ENCODE results near the gene MGA.

Gene MGA

GRCh38 chr15:41799488-41799805 lies 139.2 kb downstream of the MGA start:
- no peaks in the 10 kb centered on the region for H3K9me3 ChIP-seq (replicated peaks; ENCODE audit: low read length)
- peak overlapping the region; percentile 22 for H3K4me2 ChIP-seq (ENCODE audit: low read length)
- H3K36me3 ChIP-seq (ENCODE audit: insufficient read depth, low read length), result peaks cover 15% of the 10 kb centered on the region
- no peak overlapping the region for H3K9ac ChIP-seq (ENCODE audit: low read depth, low read length)
- H3K4me1 ChIP-seq (ENCODE audit: control insufficient read depth, insufficient read depth, low read length), result peaks cover 45% of the 10 kb centered on the region
- H3K4me3 ChIP-seq (ENCODE audit: low read length), result no peak overlapping the region
- H3K27me3 ChIP-seq (ENCODE audit: control insufficient read depth, insufficient read depth, low read length), result no peaks in the 10 kb centered on the region

- no peak overlapping the region for H3K4me3 ChIP-seq (ENCODE audit: low read length)
- H3K9me3 ChIP-seq (replicated peaks; ENCODE audit: low read length), result no peaks in the 10 kb centered on the region
- H3K4me1 ChIP-seq (ENCODE audit: control insufficient read depth, insufficient read depth, low read length), result peaks cover 40% of the 10 kb centered on the region
- H3K9ac ChIP-seq (ENCODE audit: low read depth, low read length), result no peak overlapping the region
- no peaks in the 10 kb centered on the region for H3K27me3 ChIP-seq (ENCODE audit: control insufficient read depth, insufficient read depth, low read length)
- peaks cover 22% of the 10 kb centered on the region for H3K36me3 ChIP-seq (ENCODE audit: insufficient read depth, low read length)
- H3K4me2 ChIP-seq (ENCODE audit: low read length), result no peak overlapping the region
Observed at GRCh38 chr15:41801185-41801584, 141.0 kb downstream of the MGA start.

- Histone ChIP-seq H3K4me3 (ENCODE audit: low read length) (no peak overlapping the region), H3K4me1 (ENCODE audit: control insufficient read depth, insufficient read depth, low read length) (peaks cover 32% of the 10 kb centered on the region), H3K27me3 (ENCODE audit: control insufficient read depth, insufficient read depth, low read length) (no peaks in the 10 kb centered on the region), H3K9me3 (replicated peaks; ENCODE audit: low read length) (no peaks in the 10 kb centered on the region), H3K9ac (ENCODE audit: low read depth, low read length) (no peak overlapping the region), H3K4me2 (ENCODE audit: low read length) (no peak overlapping the region), H3K36me3 (ENCODE audit: insufficient read depth, low read length) (peaks cover 22% of the 10 kb centered on the region)
Observed at GRCh38 chr15:41801850-41802455, 141.7 kb downstream of the MGA start.

- H3K4me2 ChIP-seq (ENCODE audit: low read length), result no peak overlapping the region
- no peak overlapping the region for H3K9ac ChIP-seq (ENCODE audit: low read depth, low read length)
- peaks cover 22% of the 10 kb centered on the region for H3K36me3 ChIP-seq (ENCODE audit: insufficient read depth, low read length)
- H3K27me3 ChIP-seq (ENCODE audit: control insufficient read depth, insufficient read depth, low read length), result no peaks in the 10 kb centered on the region
- H3K4me3 ChIP-seq (ENCODE audit: low read length), result no peak overlapping the region
- H3K9me3 ChIP-seq (replicated peaks; ENCODE audit: low read length), result no peaks in the 10 kb centered on the region
- H3K4me1 ChIP-seq (ENCODE audit: control insufficient read depth, insufficient read depth, low read length), result peaks cover 22% of the 10 kb centered on the region
Observed at GRCh38 chr15:41804361-41804760, 144.2 kb downstream of the MGA start.

GRCh38 chr15:41804916-41805666 lies 144.9 kb downstream of the MGA start:
- no peak overlapping the region for H3K4me2 ChIP-seq (ENCODE audit: low read length)
- H3K4me3 ChIP-seq (ENCODE audit: low read length), result no peak overlapping the region
- H3K9me3 ChIP-seq (replicated peaks; ENCODE audit: low read length), result no peaks in the 10 kb centered on the region
- H3K27me3 ChIP-seq (ENCODE audit: control insufficient read depth, insufficient read depth, low read length), result no peaks in the 10 kb centered on the region
- peaks cover 16% of the 10 kb centered on the region for H3K36me3 ChIP-seq (ENCODE audit: insufficient read depth, low read length)
- no peak overlapping the region for H3K9ac ChIP-seq (ENCODE audit: low read depth, low read length)
- peaks cover 23% of the 10 kb centered on the region for H3K4me1 ChIP-seq (ENCODE audit: control insufficient read depth, insufficient read depth, low read length)

GRCh38 chr15:41805711-41806110 lies 145.5 kb downstream of the MGA start:
- Histone ChIP-seq H3K4me3 (ENCODE audit: low read length) (no peak overlapping the region), H3K4me1 (ENCODE audit: control insufficient read depth, insufficient read depth, low read length) (peaks cover 23% of the 10 kb centered on the region), H3K4me2 (ENCODE audit: low read length) (no peak overlapping the region), H3K27me3 (ENCODE audit: control insufficient read depth, insufficient read depth, low read length) (no peaks in the 10 kb centered on the region), H3K9me3 (replicated peaks; ENCODE audit: low read length) (no peaks in the 10 kb centered on the region), H3K36me3 (ENCODE audit: insufficient read depth, low read length) (peaks cover 10% of the 10 kb centered on the region), H3K9ac (ENCODE audit: low read depth, low read length) (no peak overlapping the region)

GRCh38 chr15:41806291-41807181 lies 146.3 kb downstream of the MGA start:
- Histone ChIP-seq H3K9me3 (replicated peaks; ENCODE audit: low read length) (no peaks in the 10 kb centered on the region), H3K4me3 (ENCODE audit: low read length) (no peak overlapping the region), H3K27me3 (ENCODE audit: control insufficient read depth, insufficient read depth, low read length) (no peaks in the 10 kb centered on the region), H3K4me1 (ENCODE audit: control insufficient read depth, insufficient read depth, low read length) (peaks cover 23% of the 10 kb centered on the region), H3K36me3 (ENCODE audit: insufficient read depth, low read length) (peaks cover 8% of the 10 kb centered on the region), H3K4me2 (ENCODE audit: low read length) (no peak overlapping the region), H3K9ac (ENCODE audit: low read depth, low read length) (no peak overlapping the region)

- Histone ChIP-seq H3K9me3 (replicated peaks; ENCODE audit: low read length) (no peaks in the 10 kb centered on the region), H3K4me1 (ENCODE audit: control insufficient read depth, insufficient read depth, low read length) (peaks cover 11% of the 10 kb centered on the region), H3K4me2 (ENCODE audit: low read length) (peak overlapping the region; percentile 28), H3K27me3 (ENCODE audit: control insufficient read depth, insufficient read depth, low read length) (no peaks in the 10 kb centered on the region), H3K9ac (ENCODE audit: low read depth, low read length) (no peak overlapping the region), H3K4me3 (ENCODE audit: low read length) (no peak overlapping the region), H3K36me3 (ENCODE audit: insufficient read depth, low read length) (peaks cover 24% of the 10 kb centered on the region)
Observed at GRCh38 chr15:41809121-41809520, 148.9 kb downstream of the MGA start.

GRCh38 chr15:41809526-41810220 lies 149.5 kb downstream of the MGA start:
- Histone ChIP-seq H3K27me3 (ENCODE audit: control insufficient read depth, insufficient read depth, low read length) (no peaks in the 10 kb centered on the region), H3K9ac (ENCODE audit: low read depth, low read length) (no peak overlapping the region), H3K9me3 (replicated peaks; ENCODE audit: low read length) (no peaks in the 10 kb centered on the region), H3K4me2 (ENCODE audit: low read length) (peak overlapping the region; percentile 28), H3K4me3 (ENCODE audit: low read length) (no peak overlapping the region), H3K36me3 (ENCODE audit: insufficient read depth, low read length) (peaks cover 27% of the 10 kb centered on the region), H3K4me1 (ENCODE audit: control insufficient read depth, insufficient read depth, low read length) (peaks cover 11% of the 10 kb centered on the region)

- H3K36me3 ChIP-seq (ENCODE audit: insufficient read depth, low read length), result peaks cover 32% of the 10 kb centered on the region
- H3K9me3 ChIP-seq (replicated peaks; ENCODE audit: low read length), result no peaks in the 10 kb centered on the region
- peaks cover 11% of the 10 kb centered on the region for H3K4me1 ChIP-seq (ENCODE audit: control insufficient read depth, insufficient read depth, low read length)
- no peaks in the 10 kb centered on the region for H3K27me3 ChIP-seq (ENCODE audit: control insufficient read depth, insufficient read depth, low read length)
- no peak overlapping the region for H3K9ac ChIP-seq (ENCODE audit: low read depth, low read length)
- H3K4me3 ChIP-seq (ENCODE audit: low read length), result no peak overlapping the region
- no peak overlapping the region for H3K4me2 ChIP-seq (ENCODE audit: low read length)
Observed at GRCh38 chr15:41810651-41811431, 150.6 kb downstream of the MGA start.

Measured in skeletal muscle satellite cell (primary cell).